NCI-H1694 treated with DMSO at 0.1 percent for 48 hours (cell line): ENCODE measurements around the gene RASL10B.

ENCODE experiments used
- DNase-seq: peaks from one replicate; lab custom pipeline; 2025; lab: John Stamatoyannopoulos, UW

The RASL10B gene

GRCh38 chr17:35717475-35717874 is 14.0 kb upstream of the RASL10B start:
- DNase-seq = no peak

GRCh38 chr17:35723735-35724134 is 7.7 kb upstream of the RASL10B start:
- no peak for DNase-seq

DNA sequence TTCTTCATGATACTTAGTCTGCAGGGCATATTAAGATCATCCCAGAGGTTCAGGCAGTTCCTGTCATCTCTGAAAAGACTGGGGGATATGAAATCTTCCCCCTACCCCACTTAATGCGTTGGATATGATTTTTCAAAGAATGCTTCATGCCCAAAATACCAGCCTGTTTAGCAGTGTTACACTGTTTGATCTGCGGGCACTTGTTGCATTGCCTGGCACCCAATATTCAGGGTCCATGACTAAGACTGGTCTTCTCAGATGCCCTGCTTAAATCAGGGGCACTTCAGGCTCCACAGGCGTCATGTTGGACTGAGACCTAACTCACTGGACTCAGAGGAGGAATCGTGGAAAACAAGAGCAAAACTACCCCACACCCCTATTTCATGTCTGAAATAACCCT is 6.4 kb upstream of the RASL10B start:
- DNase-seq = no peak

GRCh38 chr17:35725802-35726126 is 5.7 kb upstream of the RASL10B start:
- DNase-seq = no peak

DNA sequence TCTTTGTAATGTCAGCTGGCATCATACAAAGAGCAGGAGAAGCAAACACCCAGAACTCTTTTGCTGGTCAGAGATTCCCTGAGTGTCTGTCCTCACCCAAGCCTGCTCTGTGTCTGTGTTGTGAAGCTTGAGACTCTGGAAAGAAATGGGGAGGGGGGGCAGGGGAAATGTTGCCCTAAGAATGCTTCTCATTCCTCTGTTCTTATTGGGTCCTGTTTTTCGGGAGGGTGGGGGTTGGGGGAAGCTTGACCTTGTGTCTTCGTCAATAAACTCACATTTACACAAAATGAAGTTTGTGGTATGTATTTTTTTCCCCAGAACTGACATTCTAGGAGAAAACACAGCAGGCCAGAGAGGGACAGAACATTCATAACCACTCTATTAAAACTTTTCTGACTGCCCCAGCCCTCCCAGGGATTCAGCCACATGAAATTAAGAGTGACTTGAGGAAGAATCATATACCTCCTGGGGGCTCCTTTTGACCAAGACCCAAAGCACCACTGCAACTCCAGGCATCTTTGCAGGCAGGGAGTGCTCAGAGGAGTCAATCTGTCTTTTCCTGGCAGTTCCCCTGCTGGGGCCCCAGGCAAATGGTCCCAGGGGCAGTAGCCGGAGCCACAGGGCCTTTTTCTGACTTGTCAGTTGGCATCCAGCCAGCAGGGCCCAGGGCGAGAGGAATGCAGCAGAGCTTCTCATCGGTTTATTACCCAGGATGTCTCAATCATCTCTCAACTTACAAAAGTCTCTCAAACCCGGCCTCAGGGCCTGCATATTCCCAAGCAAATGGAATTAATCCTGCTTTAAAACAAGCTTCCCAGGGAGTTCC is 5.1 kb upstream of the RASL10B start:
- DNase-seq = no peak

DNA sequence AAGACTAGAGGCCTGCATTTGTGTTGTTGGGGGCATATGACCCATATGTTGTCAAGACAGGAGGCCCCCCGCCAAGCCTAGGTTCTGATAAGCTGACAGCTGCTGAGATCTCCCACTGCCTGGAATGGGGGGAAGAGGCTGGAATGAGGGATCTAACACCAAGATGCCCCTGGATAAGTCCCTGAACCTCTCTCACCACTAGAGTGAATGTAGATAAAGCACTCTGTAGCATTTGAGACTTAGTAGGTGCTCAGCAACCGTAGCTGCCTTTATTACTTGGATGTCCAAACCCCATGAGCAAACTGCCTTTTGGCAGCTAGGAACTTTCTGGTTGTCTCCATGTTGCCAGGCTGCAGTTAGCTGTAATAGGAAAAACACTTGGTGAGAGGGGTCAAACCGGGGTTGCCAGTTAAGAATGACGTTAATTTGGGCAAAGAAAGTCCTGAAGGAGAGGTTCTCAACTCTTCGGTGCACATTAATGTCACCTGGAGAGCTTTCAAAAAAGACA is 4.4 kb upstream of the RASL10B start:
- no peak for DNase-seq

DNA sequence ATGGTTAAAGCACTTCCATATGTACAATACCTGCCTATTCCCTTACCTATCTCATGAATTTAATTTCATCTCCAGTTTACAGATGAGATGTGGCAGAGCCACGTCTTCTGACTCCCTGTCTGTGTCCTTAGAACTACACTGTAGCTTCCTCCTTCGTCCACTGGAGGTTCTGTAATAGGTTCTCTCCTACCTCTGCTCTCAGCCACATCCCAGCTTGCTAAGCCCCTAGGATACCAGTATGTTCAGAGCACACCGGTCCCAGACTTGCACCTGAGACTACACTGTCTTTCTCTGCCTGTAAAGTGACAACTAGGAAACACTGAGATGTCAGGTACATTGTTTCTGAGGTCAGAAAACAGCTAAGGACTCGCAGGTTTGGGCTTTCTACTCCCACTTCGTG is 3.8 kb upstream of the RASL10B start:
- DNase-seq = no peak

DNA sequence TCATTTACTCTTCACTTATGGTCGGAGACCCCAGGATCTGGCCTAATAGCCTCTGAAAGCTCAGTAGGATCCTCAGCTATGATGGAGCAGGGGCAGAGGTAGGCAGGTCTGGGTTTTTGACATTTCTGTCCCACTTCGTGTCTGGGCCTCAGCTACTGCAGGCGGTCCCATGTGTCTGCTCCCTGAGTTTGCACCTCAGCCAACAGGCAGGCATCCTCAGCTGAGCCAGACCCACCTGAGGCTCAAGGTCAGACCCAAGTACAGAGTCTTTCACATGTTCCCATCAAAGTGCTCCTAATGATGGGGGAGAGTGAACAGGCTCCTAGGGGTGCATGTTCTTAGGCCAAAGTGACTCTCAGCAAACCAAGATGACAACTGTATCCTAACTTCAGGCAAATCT is 2.9 kb upstream of the RASL10B start:
- no peak for DNase-seq

- no peak for DNase-seq
Measured at GRCh38 chr17:35729405-35729833, 2.0 kb upstream of the RASL10B start.

DNA sequence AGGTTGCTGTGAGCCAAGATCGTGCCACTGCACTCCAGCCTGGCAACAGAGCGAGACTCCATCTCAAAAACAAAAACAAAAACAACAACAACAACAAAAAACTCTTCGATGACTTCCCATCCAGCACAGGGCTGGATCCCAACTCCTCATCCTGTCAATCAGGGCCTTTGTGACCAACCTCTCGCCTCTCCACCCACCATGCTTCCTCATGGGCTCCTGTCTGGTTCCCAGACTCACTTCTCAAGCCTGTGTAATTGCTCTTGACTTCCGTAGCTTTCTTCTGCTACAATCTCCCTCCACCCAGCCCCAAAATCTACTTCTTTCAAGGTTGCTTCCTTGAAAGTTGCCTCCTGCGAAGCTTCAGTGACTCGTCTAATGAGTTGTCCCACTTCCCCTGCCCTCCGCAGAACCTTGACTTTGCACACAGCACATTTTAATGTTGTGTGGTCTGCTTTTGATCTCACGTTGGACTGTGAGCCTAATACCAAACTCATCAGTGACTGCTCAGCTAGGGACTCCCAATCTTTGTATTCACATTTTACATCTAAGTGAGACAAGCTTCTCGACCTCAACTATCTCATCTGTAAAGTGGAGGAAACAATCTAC is 936 bp upstream of the RASL10B start:
- no peak for DNase-seq

GRCh38 chr17:35731917-35732805 is 722 bp downstream of the RASL10B start:
- DNase-seq = no peak

DNA sequence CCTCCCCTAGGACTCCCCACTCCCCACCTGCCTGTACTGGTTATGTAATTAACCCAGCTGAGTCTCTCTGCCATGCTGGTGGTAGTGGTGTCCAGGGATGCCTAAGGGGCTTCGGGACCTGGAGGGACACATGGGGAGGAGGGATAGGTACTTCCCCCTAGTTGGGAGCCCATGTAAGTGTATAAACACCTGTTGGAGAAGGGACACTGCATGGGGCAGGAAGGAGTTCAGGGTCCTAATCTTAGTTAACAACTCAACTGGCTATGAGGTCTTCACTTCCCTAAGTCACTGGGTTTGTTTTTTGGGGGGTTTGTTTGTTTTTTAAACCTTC is 1.3 kb downstream of the RASL10B start:
- no peak for DNase-seq

DNA sequence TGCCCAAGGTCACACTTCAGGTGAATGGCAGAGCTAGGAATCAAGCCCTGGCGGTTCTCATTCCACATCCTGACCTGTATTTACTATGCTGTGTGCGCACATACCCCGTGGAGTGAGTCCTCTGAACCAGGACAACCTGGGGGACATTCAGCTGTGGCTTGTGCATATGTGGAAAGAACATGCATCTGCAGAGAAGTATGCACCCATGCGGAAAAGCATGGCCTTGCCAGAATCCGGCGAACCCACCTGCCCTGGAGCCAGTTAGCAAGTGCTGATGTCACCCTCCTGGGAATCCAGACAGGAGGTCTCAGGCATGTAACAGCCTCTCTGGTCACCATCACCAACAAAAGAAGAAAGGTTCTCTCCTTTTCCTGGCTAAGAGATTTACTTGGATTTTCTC is 1.9 kb downstream of the RASL10B start:
- no peak for DNase-seq

- DNase-seq = no peak
Measured at GRCh38 chr17:35734396-35734795, 3.0 kb downstream of the RASL10B start.

- no peak for DNase-seq
Measured at GRCh38 chr17:35735036-35735805, 3.8 kb downstream of the RASL10B start.

DNA sequence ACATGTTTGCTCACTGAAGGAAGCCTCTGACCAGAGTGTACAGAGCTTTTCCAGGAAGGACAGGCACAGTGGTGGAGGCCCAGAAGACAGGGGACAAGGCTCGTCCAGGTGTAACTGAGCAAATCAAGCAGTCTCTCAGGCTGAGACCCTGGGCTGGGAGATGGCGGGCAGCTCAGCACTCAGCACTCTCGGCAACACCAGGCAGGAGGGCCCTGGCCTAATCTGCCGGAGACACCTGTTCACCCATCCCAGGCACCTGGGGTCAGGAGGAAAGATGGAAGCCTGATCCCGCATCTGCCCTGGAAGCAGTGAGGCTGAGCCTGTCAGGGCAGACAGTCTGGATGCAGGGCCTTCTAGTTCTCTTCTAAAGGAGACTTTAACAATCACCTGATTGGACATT is 4.8 kb downstream of the RASL10B start:
- DNase-seq = no peak

- no peak for DNase-seq
Measured at GRCh38 chr17:35738519-35739133, 7.2 kb downstream of the RASL10B start.

- DNase-seq = no peak
Measured at GRCh38 chr17:35740216-35740615, 8.8 kb downstream of the RASL10B start.

- DNase-seq = no peak
Measured at GRCh38 chr17:35740997-35741931, 9.8 kb downstream of the RASL10B start.

DNA sequence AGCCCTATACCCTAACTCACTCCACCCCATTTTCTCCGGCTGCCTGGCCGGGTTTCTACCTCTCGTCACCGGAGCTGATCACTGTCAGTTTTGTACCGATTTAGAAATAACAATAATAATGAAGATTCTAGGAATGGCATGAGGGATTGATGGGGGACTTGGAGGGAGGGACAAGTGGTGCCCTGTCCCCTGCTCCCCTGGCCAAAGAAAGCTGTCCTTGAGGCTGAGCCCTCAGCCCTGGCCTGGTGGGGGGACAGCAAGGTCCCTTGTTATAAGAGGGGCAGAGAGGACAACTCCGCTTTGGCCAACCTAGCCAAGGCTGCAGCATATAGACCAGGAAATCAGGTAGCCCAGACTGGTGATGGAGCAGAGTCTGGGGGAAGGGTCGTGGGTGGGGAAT is 11.1 kb downstream of the RASL10B start:
- DNase-seq = no peak
